Activated CD4-positive, alpha-beta T cell treated with anti-CD3 and anti-CD28 coated beads for 36 hours (primary cell): ENCODE results near the gene ZNF358. TPM values are rescaled to one million over a fixed set of nuclear protein-coding genes. Genes with fewer than 3 reads are reported as not detected.
A peak's percentile ranks its signal among the peaks of the same experiment; 100 is the strongest.

Experiments used
- ATAC-seq: fragments of 200-7000 bp; cut with Tn5 transposase; one replicate; pipeline ENCODE4 v1.10.0; 2021; ENCODE audit warnings: mild to moderate bottlenecking, moderate library complexity
- CTCF ChIA-PET: fragments of 350-600 bp; sonication (Branson Sonifier 250); formaldehyde crosslinking; loops from one replicate; lab custom pipeline; 2021; ENCODE audit warnings: antibody characterized with exemption; lab: Charles Lee
- POLR2A ChIA-PET: fragments of 350-600 bp; sonication (Branson Sonifier 250); formaldehyde crosslinking; loops from one replicate; lab custom pipeline; 2021; ENCODE audit warnings: antibody characterized with exemption, inconsistent platforms; lab: Charles Lee
- DNase-seq: peaks from one replicate; pipeline ENCODE4 v3.0.0-alpha.2; 2020
- H3K27ac Mint-ChIP-seq: one replicate; pipeline ENCODE4 v1.8.0; 2021; ENCODE audit warnings: mixed read lengths
- H3K27me3 Mint-ChIP-seq: one replicate; pipeline ENCODE4 v1.8.0; 2021; ENCODE audit warnings: mixed read lengths
- H3K36me3 Mint-ChIP-seq: one replicate; pipeline ENCODE4 v1.8.0; 2021; ENCODE audit warnings: low read depth, mixed read lengths
- H3K4me1 Mint-ChIP-seq: one replicate; pipeline ENCODE4 v1.8.0; 2021; ENCODE audit warnings: mixed read lengths
- H3K4me3 Mint-ChIP-seq: one replicate; pipeline ENCODE4 v1.8.0; 2021; ENCODE audit warnings: mild to moderate bottlenecking, moderate library complexity, mixed read lengths
- H3K9me3 Mint-ChIP-seq: one replicate; pipeline ENCODE4 v1.8.0; 2021; ENCODE audit warnings: low read depth, mixed read lengths
- intact Hi-C, 2 experiments: fragments of 100-400 bp; cut with DNase I in 1 of 2; cut with micrococcal nuclease in 1 of 2; formaldehyde crosslinking; loops; one replicate each; pipeline versions ENCODE4 v1.14.2 to v1.15.1; 2022 to 2024; cut with DNase I, micrococcal nuclease
- total RNA-seq, 2 experiments: library from RNA; stranded (reverse); gene quantifications; one replicate each; pipeline ENCODE4 v1.2.3, GENCODE V29; 2021

Gene ZNF358
- total RNA-seq, 2 experiments from 2014 or later, result 5.1 to 8.5 TPM

GRCh38 chr19:7509625-7510024 lies 6.3 kb upstream of the ZNF358 start:
- no peaks in the 10 kb centered on the region for H3K9me3 Mint-ChIP-seq
- no peaks in the 10 kb centered on the region for H3K36me3 Mint-ChIP-seq
- H3K4me1 Mint-ChIP-seq, result peaks cover 13% of the 10 kb centered on the region
- DNase-seq (peak; percentile 43), ATAC-seq (no peak)
- H3K4me3 Mint-ChIP-seq, result no peak overlapping the region
- POLR2A ChIA-PET, result interaction anchor here (0.5 kb wide), 1 partner anchor 1272 kb away, joined by 5 read pairs; no protein-coding TSS in a partner anchor
- peaks cover 20% of the 10 kb centered on the region for H3K27me3 Mint-ChIP-seq
- no peak overlapping the region for H3K27ac Mint-ChIP-seq
- CTCF ChIA-PET, result interaction anchor here (1.1 to 1.5 kb wide), 3 partner anchors 13 to 143 kb away, joined by 3 read pairs; no protein-coding TSS in a partner anchor
- intact Hi-C loops, result loop anchor here in 1 of 2 experiments (5.0 kb wide), 1 partner anchor 363 kb away; the partner anchor contains the start of gene PRR36

GRCh38 chr19:7512400-7512851 lies 3.5 kb upstream of the ZNF358 start:
- Mint-ChIP-seq H3K27me3 (peaks cover 16% of the 10 kb centered on the region), H3K4me3 (no peak overlapping the region), H3K9me3 (no peaks in the 10 kb centered on the region), H3K4me1 (peaks cover 4% of the 10 kb centered on the region), H3K27ac (no peak overlapping the region), H3K36me3 (no peaks in the 10 kb centered on the region)
- DNase-seq, result no peak
- ATAC-seq, result no peak
- intact Hi-C loops, result no loop called here
- CTCF ChIA-PET, result no interaction called here
- POLR2A ChIA-PET, result no interaction called here

GRCh38 chr19:7513809-7514642 lies 1.9 kb upstream of the ZNF358 start:
- intact Hi-C loops, result no loop called here
- Mint-ChIP-seq H3K4me1 (peaks cover 4% of the 10 kb centered on the region), H3K27ac (no peak overlapping the region), H3K4me3 (no peak overlapping the region), H3K27me3 (peaks cover 16% of the 10 kb centered on the region), H3K36me3 (no peaks in the 10 kb centered on the region), H3K9me3 (no peaks in the 10 kb centered on the region)
- CTCF ChIA-PET, result interaction anchor here (1.2 kb wide), 1 partner anchor 10 kb away, joined by 3 read pairs; no protein-coding TSS in a partner anchor
- POLR2A ChIA-PET, result no interaction called here
- no peak for ATAC-seq
- DNase-seq, result no peak

GRCh38 chr19:7515110-7515644 lies 726 bp upstream of the ZNF358 start:
- no peaks in the 10 kb centered on the region for H3K36me3 Mint-ChIP-seq

GRCh38 chr19:7516333-7516732 lies 430 bp downstream of the ZNF358 start:
- Mint-ChIP-seq H3K27ac (no peak overlapping the region), H3K4me3 (peak overlapping the region; percentile 66), H3K27me3 (peaks cover 12% of the 10 kb centered on the region), H3K36me3 (no peaks in the 10 kb centered on the region), H3K4me1 (peaks cover 4% of the 10 kb centered on the region), H3K9me3 (no peaks in the 10 kb centered on the region)
- ATAC-seq, result no peak
- ChIA-PET CTCF (no interaction called here), POLR2A (no interaction called here)
- no peak for DNase-seq
- intact Hi-C loops, result no loop called here

More at GRCh38 chr19:7515110-7515644, 726 bp upstream of the ZNF358 start:
- Mint-ChIP-seq H3K27me3 (peaks cover 12% of the 10 kb centered on the region), H3K9me3 (no peaks in the 10 kb centered on the region), H3K4me3 (peak overlapping the region; percentile 62), H3K4me1 (peaks cover 4% of the 10 kb centered on the region), H3K27ac (peak overlapping the region; percentile 79)
- DNase-seq (no peak), ATAC-seq (no peak)
- CTCF ChIA-PET, result no interaction called here
- POLR2A ChIA-PET, result no interaction called here
- intact Hi-C loops, result no loop called here

- intact Hi-C loops, result no loop called here
- no peak for DNase-seq
- H3K27me3 Mint-ChIP-seq, result peaks cover 12% of the 10 kb centered on the region
- peak overlapping the region; percentile 31 for H3K27ac Mint-ChIP-seq
- ChIA-PET POLR2A (no interaction called here), CTCF (no interaction called here)
- no peaks in the 10 kb centered on the region for H3K9me3 Mint-ChIP-seq
- peak overlapping the region; percentile 66 for H3K4me3 Mint-ChIP-seq
- ATAC-seq, result no peak
- peaks cover 6% of the 10 kb centered on the region for H3K4me1 Mint-ChIP-seq
- H3K36me3 Mint-ChIP-seq, result no peaks in the 10 kb centered on the region
These were observed 975 bp downstream of the ZNF358 start for GRCh38 chr19:7516878-7517277.

- Mint-ChIP-seq H3K27me3 (peaks cover 8% of the 10 kb centered on the region), H3K4me3 (no peak overlapping the region), H3K4me1 (peaks cover 15% of the 10 kb centered on the region), H3K9me3 (no peaks in the 10 kb centered on the region), H3K36me3 (no peaks in the 10 kb centered on the region), H3K27ac (no peak overlapping the region)
- CTCF ChIA-PET, result interaction anchor here (0.5 kb wide), 1 partner anchor 65 kb away, joined by 3 read pairs; no protein-coding TSS in a partner anchor
- POLR2A ChIA-PET, result no interaction called here
- DNase-seq, result no peak
- no peak for ATAC-seq
- intact Hi-C loops, result no loop called here
These were observed 3.6 kb downstream of the ZNF358 start for GRCh38 chr19:7519361-7520130.

DNA sequence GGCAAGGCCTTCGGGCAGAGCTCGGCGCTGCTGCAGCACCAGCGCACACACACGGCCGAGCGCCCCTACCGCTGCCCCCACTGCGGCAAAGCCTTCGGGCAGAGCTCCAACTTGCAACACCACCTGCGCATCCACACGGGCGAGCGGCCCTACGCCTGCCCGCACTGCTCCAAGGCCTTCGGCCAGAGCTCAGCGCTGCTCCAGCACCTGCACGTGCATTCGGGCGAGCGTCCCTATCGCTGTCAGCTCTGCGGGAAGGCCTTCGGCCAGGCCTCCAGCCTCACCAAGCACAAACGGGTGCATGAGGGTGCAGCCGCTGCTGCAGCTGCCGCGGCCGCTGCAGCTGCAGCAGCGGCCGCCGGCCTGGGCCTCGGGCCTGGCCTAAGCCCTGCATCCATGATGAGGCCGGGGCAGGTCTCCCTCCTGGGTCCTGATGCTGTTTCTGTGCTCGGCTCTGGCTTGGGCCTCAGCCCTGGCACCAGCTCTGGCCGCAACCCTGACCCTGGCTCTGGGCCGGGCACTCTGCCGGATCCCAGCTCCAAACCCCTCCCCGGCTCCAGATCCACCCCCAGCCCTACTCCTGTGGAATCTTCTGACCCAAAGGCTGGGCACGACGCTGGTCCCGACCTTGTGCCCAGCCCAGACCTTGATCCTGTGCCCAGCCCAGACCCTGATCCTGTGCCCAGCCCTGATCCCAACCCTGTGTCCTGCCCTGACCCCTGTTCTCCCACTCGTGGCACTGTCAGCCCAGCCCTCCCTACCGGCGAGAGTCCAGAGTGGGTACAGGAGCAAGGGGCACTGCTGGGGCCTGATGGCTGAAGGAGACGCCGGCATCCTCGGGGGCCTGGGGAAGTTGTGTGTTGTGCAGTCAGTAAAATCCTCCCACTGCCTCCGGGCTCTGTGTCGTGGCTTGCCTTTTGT lies 4.5 kb downstream of the ZNF358 start:
- Mint-ChIP-seq H3K4me1 (peaks cover 14% of the 10 kb centered on the region), H3K27ac (no peak overlapping the region), H3K4me3 (no peak overlapping the region), H3K9me3 (no peaks in the 10 kb centered on the region), H3K27me3 (peaks cover 4% of the 10 kb centered on the region), H3K36me3 (no peaks in the 10 kb centered on the region)
- ATAC-seq (no peak), DNase-seq (no peak)
- intact Hi-C loops, result no loop called here
- CTCF ChIA-PET, result no interaction called here
- POLR2A ChIA-PET, result no interaction called here

- peak overlapping the region; percentile 76 for H3K27ac Mint-ChIP-seq
- ChIA-PET POLR2A (interaction anchor here (0.5 to 1.0 kb wide), 2 partner anchors 13 to 16 kb away, joined by 3 read pairs; no protein-coding TSS in a partner anchor), CTCF (interaction anchor here (0.5 to 1.5 kb wide), 3 partner anchors 14 to 167 kb away, joined by 4 to 7 read pairs (median 5); partner anchors contain the start of gene PNPLA6)
- no peaks in the 10 kb centered on the region for H3K27me3 Mint-ChIP-seq
- peak overlapping the region; percentile 61 for H3K4me3 Mint-ChIP-seq
- H3K36me3 Mint-ChIP-seq, result no peaks in the 10 kb centered on the region
- intact Hi-C loops, result loop anchor here (1.0 kb wide), 8 partner anchors 13 to 1096 kb away; partner anchors contain the start of genes PET100 (in 1 of the 2), PEX11G (in 1 of the 2) and XAB2 (in 1 of the 2)
- ATAC-seq (no peak), DNase-seq (no peak)
- peaks cover 11% of the 10 kb centered on the region for H3K4me1 Mint-ChIP-seq
- no peaks in the 10 kb centered on the region for H3K9me3 Mint-ChIP-seq
These were observed 5.7 kb downstream of the ZNF358 start for GRCh38 chr19:7521551-7522071.
